ENCODE measurements around the gene SKOR2. TPM values are rescaled to one million over a fixed set of nuclear protein-coding genes. Genes with fewer than 3 reads are reported as not detected.

Gene SKOR2
- total RNA-seq, 1 experiment from 2014 or later: not detected

DNA sequence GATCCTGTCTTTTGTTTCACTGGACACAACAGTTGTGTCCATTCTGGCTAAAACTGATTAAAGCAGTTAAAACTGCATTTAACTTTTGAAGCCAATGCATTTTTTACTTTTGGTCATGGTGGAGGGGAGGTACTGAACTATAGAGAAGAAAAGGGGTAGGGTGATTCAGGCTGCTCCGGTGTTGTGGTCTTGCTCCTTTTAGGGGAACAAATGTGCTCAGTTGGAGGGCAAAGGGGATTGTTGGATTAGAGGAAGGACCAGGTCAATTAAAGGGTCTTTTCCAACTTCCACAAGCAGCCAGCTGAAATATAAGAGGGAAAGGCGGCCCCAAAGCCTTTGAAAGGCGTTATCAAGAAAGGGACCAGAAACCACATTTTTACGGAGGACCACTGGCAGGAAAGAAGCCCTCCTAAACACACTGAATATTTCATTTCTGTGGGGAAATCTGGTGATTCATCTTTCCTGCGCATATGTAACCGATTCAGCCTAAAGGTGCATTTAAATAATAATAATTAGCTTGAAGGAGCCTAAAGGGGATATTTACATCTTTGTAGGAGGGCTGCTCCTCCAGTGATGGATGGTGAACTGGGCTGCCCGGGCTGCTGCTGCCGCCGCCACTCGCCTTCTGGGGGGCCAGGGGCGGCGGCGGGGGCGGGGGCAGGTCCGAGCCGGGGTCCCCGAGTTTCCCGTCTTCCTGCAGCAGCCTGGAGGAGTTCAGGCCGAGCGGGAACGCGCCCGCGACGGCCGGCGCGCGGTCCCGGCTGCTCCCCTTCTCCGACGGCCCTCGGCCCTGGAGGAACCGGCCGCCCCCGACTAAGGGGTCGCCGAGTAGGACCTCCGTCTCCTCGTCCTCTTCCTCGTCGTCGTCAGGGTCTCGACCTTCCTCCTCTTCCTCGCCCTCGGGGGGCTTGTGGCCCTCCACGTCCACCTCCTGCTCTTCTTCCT is 5.2 kb downstream of the SKOR2 start:
- Histone ChIP-seq H3K4me1 (replicated peaks; ENCODE audit: insufficient read depth) (no peaks in the 10 kb centered on the region), H3K9me3 (ENCODE audit: insufficient read depth, low read depth) (no peaks in the 10 kb centered on the region), H3K36me3 (ENCODE audit: low read depth) (no peaks in the 10 kb centered on the region), H3K4me2 (no peak overlapping the region), H3K27me3 (ENCODE audit: insufficient read depth, low read depth) (peaks cover 21% of the 10 kb centered on the region; the same call in 1 of the 2 replicates), H3K79me2 (ENCODE audit: low read depth) (no peaks in the 10 kb centered on the region), H3K27ac (no peak overlapping the region), H4K20me1 (ENCODE audit: insufficient read depth) (no peaks in the 10 kb centered on the region), H3F3A (ENCODE audit: insufficient read depth, low read depth) (no peaks in the 10 kb centered on the region), H3K4me3 (no peak overlapping the region), H3K9me2 (ENCODE audit: insufficient read depth) (no peaks in the 10 kb centered on the region), H2AFZ (no peak overlapping the region)
- ChIA-PET POLR2A (ENCODE audit: unreplicated experiment) (no interaction called here), CTCF (no interaction called here)
- TF ChIP-seq EZH2 (IDR thresholded peaks at IDR 0.05; ENCODE audit: low read depth): no peak
- TF ChIP-seq, protein P1, sequence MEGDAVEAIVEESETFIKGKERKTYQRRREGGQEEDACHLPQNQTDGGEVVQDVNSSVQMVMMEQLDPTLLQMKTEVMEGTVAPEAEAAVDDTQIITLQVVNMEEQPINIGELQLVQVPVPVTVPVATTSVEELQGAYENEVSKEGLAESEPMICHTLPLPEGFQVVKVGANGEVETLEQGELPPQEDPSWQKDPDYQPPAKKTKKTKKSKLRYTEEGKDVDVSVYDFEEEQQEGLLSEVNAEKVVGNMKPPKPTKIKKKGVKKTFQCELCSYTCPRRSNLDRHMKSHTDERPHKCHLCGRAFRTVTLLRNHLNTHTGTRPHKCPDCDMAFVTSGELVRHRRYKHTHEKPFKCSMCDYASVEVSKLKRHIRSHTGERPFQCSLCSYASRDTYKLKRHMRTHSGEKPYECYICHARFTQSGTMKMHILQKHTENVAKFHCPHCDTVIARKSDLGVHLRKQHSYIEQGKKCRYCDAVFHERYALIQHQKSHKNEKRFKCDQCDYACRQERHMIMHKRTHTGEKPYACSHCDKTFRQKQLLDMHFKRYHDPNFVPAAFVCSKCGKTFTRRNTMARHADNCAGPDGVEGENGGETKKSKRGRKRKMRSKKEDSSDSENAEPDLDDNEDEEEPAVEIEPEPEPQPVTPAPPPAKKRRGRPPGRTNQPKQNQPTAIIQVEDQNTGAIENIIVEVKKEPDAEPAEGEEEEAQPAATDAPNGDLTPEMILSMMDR (conservative IDR thresholded peaks at IDR 0.05): no peak
- BruUV-seq (replicated peaks): no TSS peak
- DNase-seq: no peak
- intact Hi-C loops (cut with micrococcal nuclease; ENCODE audit: unreplicated experiment): no loop called here

DNA sequence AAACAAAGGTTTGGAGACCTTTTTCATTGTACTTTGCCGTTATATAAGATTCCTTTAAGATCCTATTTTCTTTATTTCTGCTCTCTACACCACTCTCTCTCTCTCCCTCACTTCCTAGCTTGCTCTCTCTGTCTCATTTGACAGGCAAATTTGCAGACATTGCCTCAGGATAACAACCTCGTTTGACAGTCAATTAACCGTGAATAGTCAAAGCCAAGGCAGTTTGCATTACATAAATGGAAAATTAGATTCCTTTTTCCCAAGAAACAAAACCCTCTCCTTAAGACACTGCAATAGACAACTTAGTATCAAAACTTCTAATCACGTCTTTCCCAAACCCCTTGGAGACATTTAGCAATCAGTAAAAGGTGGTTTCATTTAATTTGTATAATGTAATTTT is 7.4 kb downstream of the SKOR2 start:
- ChIA-PET CTCF (no interaction called here), POLR2A (ENCODE audit: unreplicated experiment) (no interaction called here)
- Histone ChIP-seq H3K79me2 (ENCODE audit: low read depth) (no peaks in the 10 kb centered on the region), H2AFZ (no peak overlapping the region), H3K27ac (no peak overlapping the region), H3K4me3 (no peak overlapping the region), H3K9me3 (ENCODE audit: insufficient read depth, low read depth) (no peaks in the 10 kb centered on the region), H3K36me3 (ENCODE audit: low read depth) (no peaks in the 10 kb centered on the region), H3K4me2 (no peak overlapping the region), H3F3A (ENCODE audit: insufficient read depth, low read depth) (no peaks in the 10 kb centered on the region), H3K4me1 (replicated peaks; ENCODE audit: insufficient read depth) (no peaks in the 10 kb centered on the region), H4K20me1 (ENCODE audit: insufficient read depth) (no peaks in the 10 kb centered on the region), H3K27me3 (ENCODE audit: insufficient read depth, low read depth) (peaks cover 27% of the 10 kb centered on the region), H3K9me2 (ENCODE audit: insufficient read depth) (no peaks in the 10 kb centered on the region)
- no TSS peak for BruUV-seq (replicated peaks)
- intact Hi-C loops (cut with micrococcal nuclease; ENCODE audit: unreplicated experiment): no loop called here
- no peak for DNase-seq
- TF ChIP-seq, protein P1 (conservative IDR thresholded peaks at IDR 0.05): no peak

DNA sequence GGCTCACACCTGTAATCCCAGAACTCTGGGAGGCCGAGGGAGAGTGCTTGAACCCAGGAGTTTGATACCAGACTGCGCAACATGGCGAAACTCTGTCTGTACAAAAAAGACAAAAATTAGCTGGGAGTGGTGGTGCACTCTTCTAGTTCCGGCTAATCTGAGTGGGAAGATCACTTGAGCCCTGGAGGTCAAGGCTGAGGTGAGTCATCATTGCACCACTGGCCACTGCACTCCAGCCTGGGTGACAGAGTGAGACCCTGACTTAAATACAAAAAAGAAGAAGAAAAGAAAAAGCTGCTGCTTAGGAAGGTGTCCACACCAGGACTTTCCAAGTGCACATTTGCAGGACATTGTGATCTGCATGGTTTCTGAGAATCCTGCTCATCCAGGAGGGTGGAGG is 16.4 kb downstream of the SKOR2 start:
- Histone ChIP-seq H3K36me3 (ENCODE audit: low read depth) (no peaks in the 10 kb centered on the region), H3K79me2 (ENCODE audit: low read depth) (no peaks in the 10 kb centered on the region), H3K27ac (no peak overlapping the region), H3K9me2 (ENCODE audit: insufficient read depth) (no peaks in the 10 kb centered on the region), H3F3A (ENCODE audit: insufficient read depth, low read depth) (no peaks in the 10 kb centered on the region), H3K4me2 (no peak overlapping the region), H3K4me3 (no peak overlapping the region), H3K27me3 (ENCODE audit: insufficient read depth, low read depth) (peaks cover 17% of the 10 kb centered on the region; the same call in 1 of the 2 replicates), H3K9me3 (ENCODE audit: insufficient read depth, low read depth) (no peaks in the 10 kb centered on the region), H2AFZ (no peak overlapping the region), H3K4me1 (replicated peaks; ENCODE audit: insufficient read depth) (no peaks in the 10 kb centered on the region), H4K20me1 (ENCODE audit: insufficient read depth) (no peaks in the 10 kb centered on the region)
- ChIA-PET CTCF (no interaction called here), POLR2A (ENCODE audit: unreplicated experiment) (no interaction called here)
- BruUV-seq (replicated peaks): no TSS peak
- intact Hi-C loops (cut with micrococcal nuclease; ENCODE audit: unreplicated experiment): no loop called here
- no peak for TF ChIP-seq EZH2 (IDR thresholded peaks at IDR 0.05; ENCODE audit: low read depth)
- TF ChIP-seq, protein P1 (conservative IDR thresholded peaks at IDR 0.05): no peak
- no peak for DNase-seq

Data from PC-9 (cell line).